GM20000 (cell line): ENCODE measurements around the gene DEPP1.

Source experiments
- DNase-seq: peaks from one replicate; pipeline ENCODE4 v3.0.0; 2012; ENCODE audit warnings: low spot score
- CTCF ChIP-seq: IDR thresholded peaks from 2 replicates; pipeline ENCODE4 v1.5.1; 2012; ENCODE audit warnings: mild to moderate bottlenecking, control low read depth; ENCODE audit errors: extremely low read depth, missing control alignments

DEPP1 gene

GRCh38 chr10:44966816-44967509, 11.6 kb downstream of the DEPP1 start:
- no peak for TF ChIP-seq CTCF
- DNase-seq, result no peak

GRCh38 chr10:44966129-44966815, 12.3 kb downstream of the DEPP1 start:
- DNase-seq, result no peak
- TF ChIP-seq CTCF, result no peak

- DNase-seq, result no peak
Observed at GRCh38 chr10:44965651-44966097, 12.9 kb downstream of the DEPP1 start.

GRCh38 chr10:44965104-44965503, 13.5 kb downstream of the DEPP1 start:
- no peak for DNase-seq
- TF ChIP-seq CTCF, result no peak

More at GRCh38 chr10:44965651-44966097, 12.9 kb downstream of the DEPP1 start:
- no peak for TF ChIP-seq CTCF

GRCh38 chr10:44963772-44964633, 14.6 kb downstream of the DEPP1 start:
- no peak for DNase-seq

GRCh38 chr10:44962870-44963738, 15.5 kb downstream of the DEPP1 start:
- no peak for TF ChIP-seq CTCF
- no peak for DNase-seq

More at GRCh38 chr10:44963772-44964633, 14.6 kb downstream of the DEPP1 start:
- TF ChIP-seq CTCF, result no peak
